Calu3 (cell line): ENCODE measurements around the gene DDX10. TPM values are rescaled to one million over a fixed set of nuclear protein-coding genes. Genes with fewer than 3 reads are reported as not detected.
A peak's percentile ranks its signal among the peaks of the same experiment; 100 is the strongest.

Experiments
- BruUV-seq: library from RNA; stranded (reverse); fragments of 400-500 nt; replicated peaks from 2 replicates; lab custom pipeline; 2021; lab: Mats Ljungman, UMichigan
- CTCF ChIA-PET: fragments of 300-600 bp; sonication (Branson Sonifier 250); formaldehyde crosslinking; loops from one replicate; lab custom pipeline; 2022; ENCODE audit warnings: antibody characterized with exemption; lab: Charles Lee
- DNase-seq: peaks from one replicate; pipeline ENCODE4 v3.0.0; 2022
- H3K27ac Mint-ChIP-seq: one replicate; pipeline ENCODE4 v1.8.0; 2022; ENCODE audit warnings: mixed read lengths; ENCODE audit not compliant: unreplicated experiment
- H3K27me3 Mint-ChIP-seq: one replicate; pipeline ENCODE4 v1.8.0; 2022; ENCODE audit warnings: mixed read lengths; ENCODE audit not compliant: unreplicated experiment
- H3K36me3 Mint-ChIP-seq: one replicate; pipeline ENCODE4 v1.8.0; 2022; ENCODE audit warnings: mild to moderate bottlenecking, moderate library complexity, mixed read lengths; ENCODE audit not compliant: insufficient read depth, unreplicated experiment
- H3K4me1 Mint-ChIP-seq: one replicate; pipeline ENCODE4 v1.8.0; 2022; ENCODE audit warnings: mild to moderate bottlenecking, low read depth, mixed read lengths; ENCODE audit not compliant: unreplicated experiment
- H3K4me3 Mint-ChIP-seq: one replicate; pipeline ENCODE4 v1.8.0; 2022; ENCODE audit warnings: mild to moderate bottlenecking, low read depth, moderate library complexity, mixed read lengths; ENCODE audit not compliant: unreplicated experiment
- H3K9me3 Mint-ChIP-seq: one replicate; pipeline ENCODE4 v1.8.0; 2022; ENCODE audit warnings: low read depth, mixed read lengths; ENCODE audit not compliant: unreplicated experiment
- CTCF ChIP-seq: fragments of 200-600 bp; IDR thresholded peaks from one replicate; pipeline ENCODE4 v1.8.0; 2022; ENCODE audit warnings: antibody characterized with exemption; ENCODE audit not compliant: unreplicated experiment
- intact Hi-C: fragments of 100-400 bp; cut with micrococcal nuclease; formaldehyde crosslinking; loops from one replicate; pipeline ENCODE4 v1.10.0; 2022; ENCODE audit not compliant: unreplicated experiment
- total RNA-seq: library from RNA; stranded (reverse); gene quantifications from 2 replicates; pipeline ENCODE4 v1.2.3, GENCODE V29; 2022

DDX10 gene
- total RNA-seq, 1 experiment from 2014 or later = 31.2 TPM

GRCh38 chr11:108897071-108897481, 232.2 kb downstream of the DDX10 start:
- Mint-ChIP-seq H3K27ac (peak overlapping the region; percentile 83), H3K27me3 (no peaks in the 10 kb centered on the region), H3K36me3 (no peaks in the 10 kb centered on the region), H3K9me3 (no peaks in the 10 kb centered on the region), H3K4me3 (no peak overlapping the region), H3K4me1 (peaks cover 24% of the 10 kb centered on the region)
- no TSS peak for BruUV-seq
- CTCF ChIA-PET = no interaction called here
- DNase-seq = peak; percentile 5
- intact Hi-C loops = no loop called here
- no peak for TF ChIP-seq CTCF

DNA sequence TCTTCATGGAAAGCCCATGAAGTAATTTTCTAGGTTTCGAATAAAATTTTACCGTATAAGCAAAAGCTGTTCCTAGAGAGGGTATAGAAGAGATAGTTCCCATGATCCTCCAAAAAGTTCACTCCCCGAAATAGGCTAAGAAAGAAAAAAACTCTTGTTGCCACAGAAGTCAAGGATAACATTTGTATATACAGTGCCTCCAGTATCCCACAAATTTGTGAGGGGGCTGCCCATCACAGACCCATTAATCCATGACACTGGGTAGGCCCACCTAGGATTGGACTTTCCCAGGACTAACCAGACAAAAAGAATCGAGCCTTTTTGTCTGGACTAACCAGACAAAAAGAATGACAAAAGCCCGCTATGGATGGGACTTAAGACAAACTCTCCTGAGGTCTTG, 233.0 kb downstream of the DDX10 start:
- intact Hi-C loops = no loop called here

GRCh38 chr11:108901359-108901758, 236.5 kb downstream of the DDX10 start:
- intact Hi-C loops = no loop called here
- CTCF ChIA-PET = no interaction called here
- no peak for TF ChIP-seq CTCF
- Mint-ChIP-seq H3K9me3 (no peaks in the 10 kb centered on the region), H3K4me1 (peaks cover 31% of the 10 kb centered on the region), H3K36me3 (no peaks in the 10 kb centered on the region), H3K27me3 (no peaks in the 10 kb centered on the region), H3K4me3 (no peak overlapping the region), H3K27ac (peak overlapping the region; percentile 60)
- DNase-seq = no peak
- no TSS peak for BruUV-seq

More for the DNA sequence above, 233.0 kb downstream of the DDX10 start:
- Mint-ChIP-seq H3K9me3 (no peaks in the 10 kb centered on the region), H3K4me3 (no peak overlapping the region), H3K36me3 (no peaks in the 10 kb centered on the region), H3K27me3 (no peaks in the 10 kb centered on the region), H3K4me1 (peaks cover 27% of the 10 kb centered on the region), H3K27ac (peak overlapping the region; percentile 83)
- DNase-seq = no peak
- TF ChIP-seq CTCF = no peak
- CTCF ChIA-PET = interaction anchor here (0.7 kb wide), 1 partner anchor 10 kb away, joined by 8 read pairs; no protein-coding TSS in a partner anchor
- no TSS peak for BruUV-seq

- intact Hi-C loops = no loop called here
- no peak overlapping the region for H3K4me3 Mint-ChIP-seq
Measured at GRCh38 chr11:108902027-108902469, 237.2 kb downstream of the DDX10 start.

More at GRCh38 chr11:108902027-108902469, 237.2 kb downstream of the DDX10 start:
- Mint-ChIP-seq H3K27me3 (no peaks in the 10 kb centered on the region), H3K9me3 (no peaks in the 10 kb centered on the region), H3K36me3 (no peaks in the 10 kb centered on the region), H3K27ac (peak overlapping the region; percentile 72), H3K4me1 (peaks cover 38% of the 10 kb centered on the region)
- no TSS peak for BruUV-seq
- CTCF ChIA-PET = no interaction called here
- TF ChIP-seq CTCF = no peak
- no peak for DNase-seq
